Endothelial cell of umbilical vein (primary cell): ENCODE data around the gene IKZF5. TPM values are rescaled to one million over a fixed set of nuclear protein-coding genes. Genes with fewer than 3 reads are reported as not detected.

ENCODE experiments used
- Bru-seq: library from RNA; stranded (reverse); fragments of 400-500 nt; gene quantifications from one replicate; lab custom pipeline; 2021; lab: Mats Ljungman, UMichigan
- BruChase-seq, 2 experiments: library from RNA; stranded (reverse); fragments of 400-500 nt; gene quantifications; one replicate each; lab custom pipeline; 2021; lab: Mats Ljungman, UMichigan
- BruUV-seq: library from RNA; stranded (reverse); fragments of 400-500 nt; replicated peaks from 2 replicates; lab custom pipeline; 2021; lab: Mats Ljungman, UMichigan
- CTCF ChIA-PET: fragments of 300-600, 350-600 bp; sonication (Branson Sonifier 250); formaldehyde crosslinking; loops from one replicate; lab custom pipeline; 2021; ENCODE audit warnings: antibody characterized with exemption, inconsistent platforms; lab: Charles Lee
- POLR2A ChIA-PET: fragments of 300-600, 350-600 bp; sonication (Branson Sonifier 250); formaldehyde crosslinking; loops from one replicate; lab custom pipeline; 2021; ENCODE audit warnings: antibody characterized with exemption, inconsistent platforms; lab: Charles Lee
- DNase-seq: peaks from one replicate; pipeline ENCODE4 v3.0.0-alpha.2; 2011; ENCODE audit warnings: low read depth, low spot score
- FAIRE-seq: peaks from 2 replicates; lab custom pipeline; 2011; peaks lifted over from hg19 to GRCh38; lab: Jason Lieb, UNC
- H2AFZ ChIP-seq: 2 replicates; pipeline ENCODE4 v1.6.0; 2012; ENCODE audit warnings: low read depth, low read length, control low read depth, inconsistent platforms
- H3K27ac ChIP-seq: 2 replicates; pipeline ENCODE4 v1.5.1; 2011; ENCODE audit warnings: low read depth, mild to moderate bottlenecking, control low read depth, low read length, moderate library complexity; ENCODE audit not compliant: insufficient read depth
- H3K27me3 ChIP-seq, 2 experiments: 2 replicates each; pipeline versions ENCODE4 v1.6.0 to v1.6.1; 2011; ENCODE audit warnings: low read length in 2 of 2, mixed read lengths in 1 of 2; ENCODE audit not compliant: control insufficient read depth in 2 of 2, insufficient read depth in 2 of 2
- H3K36me3 ChIP-seq, 2 experiments: 2 replicates in 1 of 2; 3 replicates in 1 of 2; pipeline ENCODE4 v1.5.1; 2011; ENCODE audit warnings: low read length in 2 of 2, mild to moderate bottlenecking in 1 of 2, moderate library complexity in 1 of 2; ENCODE audit not compliant: control insufficient read depth in 2 of 2, insufficient read depth in 2 of 2; ENCODE audit errors: extremely low read depth in 1 of 2
- H3K4me1 ChIP-seq: 3 replicates; pipeline ENCODE4 v1.5.1; 2011; ENCODE audit warnings: mild to moderate bottlenecking, low read length; ENCODE audit not compliant: control insufficient read depth, insufficient read depth; ENCODE audit errors: extremely low read depth
- H3K4me2 ChIP-seq: 2 replicates; pipeline ENCODE4 v1.6.1; 2011; ENCODE audit warnings: low read length, control low read depth, mixed read lengths; ENCODE audit not compliant: insufficient read depth
- H3K4me3 ChIP-seq, 3 experiments: fragments of 200-600 bp in 1 of 3; sonication (generic), shearing (Covaris generic) in 1 of 3; replicated peaks in 1 of 3; 2 replicates each; pipeline ENCODE4 v1.5.1; 2011 to 2016; ENCODE audit warnings: control low read depth in 3 of 3, low read length in 3 of 3, mild to moderate bottlenecking in 2 of 3, inconsistent platforms in 1 of 3, low read depth in 1 of 3, moderate library complexity in 1 of 3; ENCODE audit not compliant: insufficient read depth in 1 of 3
- H3K79me2 ChIP-seq: 2 replicates; pipeline ENCODE4 v1.6.0; 2012; ENCODE audit warnings: low read length, inconsistent platforms; ENCODE audit not compliant: control insufficient read depth, insufficient read depth
- H3K9ac ChIP-seq: replicated peaks from 2 replicates; pipeline ENCODE3; 2011; ENCODE audit warnings: low read length, control low read depth; ENCODE audit not compliant: insufficient read depth; ENCODE audit errors: extremely low read depth
- H3K9me1 ChIP-seq: replicated peaks from 3 replicates; pipeline ENCODE4 v1.6.0; 2011; ENCODE audit warnings: mild to moderate bottlenecking, low read length; ENCODE audit not compliant: control insufficient read depth, insufficient read depth; ENCODE audit errors: extremely low read depth
- H3K9me3 ChIP-seq: replicated peaks from 2 replicates; pipeline ENCODE4 v1.5.1; 2012; ENCODE audit warnings: low read length, inconsistent platforms; ENCODE audit not compliant: control insufficient read depth, insufficient read depth
- H4K20me1 ChIP-seq: replicated peaks from 2 replicates; pipeline ENCODE3; 2011; ENCODE audit warnings: mild to moderate bottlenecking, low read length; ENCODE audit not compliant: control insufficient read depth, insufficient read depth; ENCODE audit errors: extremely low read depth
- EZH2 ChIP-seq: IDR thresholded peaks from 2 replicates; pipeline ENCODE4 v1.6.1; 2012; ENCODE audit warnings: borderline replicate concordance, low read depth, mild to moderate bottlenecking, moderate library complexity, low read length, inconsistent platforms; ENCODE audit not compliant: severe bottlenecking
- MYC ChIP-seq: IDR thresholded peaks from one replicate; pipeline ENCODE4 v1.6.1; 2011; ENCODE audit warnings: mild to moderate bottlenecking, low read depth, low read length
- POLR2A ChIP-seq: IDR thresholded peaks from 2 replicates; pipeline ENCODE4 v1.6.1; 2012; ENCODE audit warnings: low read depth, mild to moderate bottlenecking, control low read depth, low read length
- POLR2AphosphoS5 ChIP-seq: IDR thresholded peaks from 2 replicates; pipeline ENCODE4 v1.6.1; 2012; ENCODE audit warnings: low read depth, mild to moderate bottlenecking, control low read depth, low read length, moderate library complexity; ENCODE audit not compliant: insufficient read depth
- dilution Hi-C: fragments of 300-500 bp; cut with MboI; formaldehyde crosslinking; loops from one replicate; pipeline ENCODE4 v1.15.0; 2019; ENCODE audit warnings: low sequenced_read_pairs; ENCODE audit not compliant: extremely low pct_ligation_motif_present
- intact Hi-C: fragments of 100-400 bp; cut with micrococcal nuclease; formaldehyde crosslinking; loops from one replicate; pipeline ENCODE4 v1.10.0; 2022
- long read RNA-seq: library from polyadenylated mRNA; stranded (forward); transcript quantifications from one replicate; pipeline ENCODE4 v2.0.0, GENCODE V29; 2021
- polyA minus RNA-seq, 3 experiments: library from RNA; depleted of rRNA, polyadenylated mRNA; stranded (reverse); fragments of >200 nt; gene quantifications; 1 replicate in 1 of 3; 2 replicates in 2 of 3; pipeline ENCODE4 v1.2.3, GENCODE V29; 2011
- polyA plus RNA-seq, 4 experiments: library from polyadenylated mRNA; depleted of rRNA in 3 of 4; stranded (reverse) in 3 of 4; unstranded in 1 of 4; fragments of >200 nt; gene quantifications; 2 replicates each; pipeline versions ENCODE4 v1.2.1 to v1.2.3, GENCODE V29; 2011 to 2012; ENCODE audit warnings: missing spikeins in 1 of 4
- total RNA-seq: library from RNA; stranded (reverse); gene quantifications from 2 replicates; pipeline ENCODE4 v1.2.3, GENCODE V29; 2021
- TF ChIP-seq, protein P1 (sequence below): IDR thresholded peaks from 2 replicates; pipeline ENCODE4 v1.6.1; 2011; ENCODE audit not compliant: insufficient read depth, insufficient read length

Gene IKZF5, protein sequence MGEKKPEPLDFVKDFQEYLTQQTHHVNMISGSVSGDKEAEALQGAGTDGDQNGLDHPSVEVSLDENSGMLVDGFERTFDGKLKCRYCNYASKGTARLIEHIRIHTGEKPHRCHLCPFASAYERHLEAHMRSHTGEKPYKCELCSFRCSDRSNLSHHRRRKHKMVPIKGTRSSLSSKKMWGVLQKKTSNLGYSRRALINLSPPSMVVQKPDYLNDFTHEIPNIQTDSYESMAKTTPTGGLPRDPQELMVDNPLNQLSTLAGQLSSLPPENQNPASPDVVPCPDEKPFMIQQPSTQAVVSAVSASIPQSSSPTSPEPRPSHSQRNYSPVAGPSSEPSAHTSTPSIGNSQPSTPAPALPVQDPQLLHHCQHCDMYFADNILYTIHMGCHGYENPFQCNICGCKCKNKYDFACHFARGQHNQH
- total RNA-seq: 10.0 and 10.3 TPM in 2 replicates
- 4.5 and 7.1 TPM in 2 replicates for polyA plus RNA-seq
- polyA plus RNA-seq (2011; cell fraction: cytosol; rRNA removed): 5.2 and 6.1 TPM in 2 replicates
- polyA plus RNA-seq (2011; cell fraction: nucleus; rRNA removed): 16.9 and 18.2 TPM in 2 replicates
- 6.7 and 10.0 TPM in 2 replicates for polyA plus RNA-seq (2012)
- polyA minus RNA-seq: 6.4 and 8.2 TPM in 2 replicates
- polyA minus RNA-seq (2011; cell fraction: cytosol; rRNA and poly(A)+ RNA removed): 5.2 TPM
- polyA minus RNA-seq (2011; cell fraction: nucleus; rRNA and poly(A)+ RNA removed): 14.1 and 22.2 TPM in 2 replicates
- Bru-seq, nascent RNA: percentile 87 among the genes with signal in this experiment
- percentile 70 among the genes with signal in this experiment for BruChase-seq, experiment 1, labeled RNA remaining after a 6-hour chase
- BruChase-seq, experiment 2, labeled RNA remaining after a 2-hour chase: percentile 90 among the genes with signal in this experiment
- long read RNA-seq, full-length matches to known transcripts: 19 of 36 reads
- long read RNA-seq, partial matches to known transcripts: 2 of 36 reads
- long read RNA-seq, other reads (novel, unspliced or antisense): 15 of 36 reads

DNA sequence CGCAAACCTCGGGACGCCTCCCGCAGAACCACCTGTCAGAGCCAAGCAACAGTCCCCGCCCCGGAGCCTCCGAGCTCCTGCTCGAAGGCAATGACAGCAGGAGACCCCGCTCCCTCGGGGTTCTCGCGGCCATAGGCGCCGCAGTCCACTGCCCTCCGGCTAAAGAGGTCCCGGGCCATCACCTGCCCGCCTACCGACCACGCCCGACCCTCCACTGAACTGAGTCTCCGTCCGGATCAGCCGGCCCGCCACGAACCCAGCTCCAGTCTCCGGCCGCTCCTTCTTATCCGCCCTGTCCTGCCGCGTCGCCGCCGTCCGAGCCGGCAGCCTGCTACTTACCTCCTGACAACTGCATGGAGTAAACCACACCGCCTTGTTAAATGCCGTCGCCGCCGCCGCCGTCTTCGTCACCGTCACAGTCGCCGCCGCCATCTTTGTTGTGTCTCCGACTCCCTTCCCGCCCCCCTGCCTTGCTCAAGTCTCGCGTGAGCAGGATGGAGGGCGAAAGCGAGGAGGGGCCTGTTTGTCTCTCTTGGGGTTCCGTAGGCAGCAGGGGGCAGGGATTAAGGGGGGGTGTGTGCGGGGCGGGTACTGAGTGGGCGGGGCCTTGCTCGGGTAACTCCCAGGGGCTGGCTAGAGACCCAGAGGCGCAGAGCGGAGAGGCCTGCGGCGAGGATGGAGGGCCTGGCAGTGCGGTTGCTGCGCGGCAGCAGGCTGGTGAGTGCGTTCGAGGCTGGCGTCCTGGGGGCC lies at the start of gene IKZF5, which contains the start of gene ACADSB:
TSS of gene IKZF5 (minus strand) at position 441 of the 750 bp plus-strand sequence. CDS start 10,170 bp downstream, outside the sequence.
TSS of gene ACADSB (plus strand) at position 652 of the 750 bp plus-strand sequence. CDS start at position 676, 24 bp downstream.
- Histone ChIP-seq H2AFZ (peak within 1 kb of the TSS; percentile 94), H3K9me1 (no peaks in the 10 kb centered on the region), H3K4me3 (peak within 1 kb of the TSS; percentile 80 to 93 (median 82)), H3K27ac (peak within 1 kb of the TSS; percentile 63), H3K9me3 (no peaks in the 10 kb centered on the region), H3K27me3 (no peaks in the 10 kb centered on the region), H4K20me1 (peaks cover 2% of the 10 kb centered on the region), H3K79me2 (peaks cover 48% of the 10 kb centered on the region), H3K9ac (peak within 1 kb of the TSS; percentile 96), H3K4me2 (peak within 1 kb of the TSS; percentile 89), H3K36me3 (peaks cover 0 to 2% of the 10 kb centered on the region in 2 experiments), H3K4me1 (peaks cover 21% of the 10 kb centered on the region)
- ChIA-PET POLR2A (interaction anchor here (0.9 to 1.6 kb wide), 2 partner anchors 28 to 146 kb away, joined by 4 read pairs; partner anchors contain the start of genes BUB3 and PSTK), CTCF (interaction anchor here (0.7 to 4.2 kb wide), 5 partner anchors 13 to 1380 kb away, joined by 3 to 30 read pairs (median 3); partner anchors contain the start of gene PSTK)
- FAIRE-seq (peak; percentile 79), DNase-seq (peak; percentile 97)
- BruUV-seq: no TSS peak
- dilution Hi-C loops (no loop called here), intact Hi-C loops (loop anchor here (1.0 to 10.0 kb wide), 8 partner anchors 13 to 1596 kb away; partner anchors contain the start of genes BUB3, C10orf88, FAM24B and PSTK)
- TF ChIP-seq POLR2AphosphoS5 (peak; percentile 84), MYC (no peak), POLR2A (peak; percentile 80), EZH2 (no peak)
- TF ChIP-seq, protein P1, sequence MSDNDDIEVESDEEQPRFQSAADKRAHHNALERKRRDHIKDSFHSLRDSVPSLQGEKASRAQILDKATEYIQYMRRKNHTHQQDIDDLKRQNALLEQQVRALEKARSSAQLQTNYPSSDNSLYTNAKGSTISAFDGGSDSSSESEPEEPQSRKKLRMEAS: no peak
